Karpas-422 (cell line): Measurements from ENCODE around the gene TOPAZ1. TPM values are rescaled to one million over a fixed set of nuclear protein-coding genes. Genes with fewer than 3 reads are reported as not detected.

Experiments
- DNase-seq: peaks from one replicate; pipeline ENCODE4 v3.0.0-alpha.2; 2015
- H2AFZ ChIP-seq: fragments of 200-600 bp; sonication (generic); 2 replicates; pipeline ENCODE4 v1.6.1; 2014; ENCODE audit warnings: antibody characterized with exemption, low read length, mixed read lengths
- H3K27ac ChIP-seq: fragments of 200-600 bp; sonication (generic); 2 replicates; pipeline ENCODE4 v1.5.1; 2014; ENCODE audit warnings: mild to moderate bottlenecking, low read length, moderate library complexity
- H3K27me3 ChIP-seq: fragments of 200-600 bp; sonication (generic); 2 replicates; pipeline ENCODE4 v1.6.1; 2014; ENCODE audit warnings: low read length, mixed read lengths
- H3K36me3 ChIP-seq: fragments of 200-600 bp; sonication (generic); 2 replicates; pipeline ENCODE4 v1.6.1; 2014; ENCODE audit warnings: low read length, mixed read lengths; ENCODE audit not compliant: insufficient read depth
- H3K4me1 ChIP-seq: fragments of 200-600 bp; sonication (generic); 2 replicates; pipeline ENCODE4 v1.6.1; 2014; ENCODE audit warnings: mild to moderate bottlenecking, low read length, mixed read lengths
- H3K4me2 ChIP-seq: fragments of 200-600 bp; sonication (generic); 2 replicates; pipeline ENCODE4 v1.6.1; 2014; ENCODE audit warnings: low read length, low read depth, mild to moderate bottlenecking; ENCODE audit not compliant: poor library complexity, severe bottlenecking
- H3K4me3 ChIP-seq: fragments of 200-600 bp; sonication (generic); 2 replicates; pipeline ENCODE4 v1.5.1; 2014; ENCODE audit warnings: mild to moderate bottlenecking, antibody characterized with exemption, low read length, mixed read lengths
- H3K79me2 ChIP-seq: fragments of 200-600 bp; sonication (generic); 2 replicates; pipeline ENCODE4 v1.6.1; 2014; ENCODE audit warnings: mild to moderate bottlenecking, low read length, mixed read lengths
- H3K9ac ChIP-seq: fragments of 200-600 bp; sonication (generic); 2 replicates; pipeline ENCODE4 v1.6.0; 2014; ENCODE audit warnings: low read length
- H3K9me2 ChIP-seq: fragments of 200-600 bp; sonication (generic), shearing (Covaris generic); replicated peaks from 2 replicates; pipeline ENCODE4 v1.6.0; 2014; ENCODE audit warnings: mild to moderate bottlenecking, low read length, moderate library complexity; ENCODE audit not compliant: insufficient read depth
- H3K9me3 ChIP-seq: fragments of 300-700, 200-600 bp; sonication (generic); 2 replicates; pipeline ENCODE4 v1.6.1; 2014; ENCODE audit warnings: low read length, mixed read lengths
- H4K20me1 ChIP-seq: fragments of 200-600 bp; sonication (generic); 2 replicates; pipeline ENCODE4 v1.6.1; 2014; ENCODE audit warnings: mild to moderate bottlenecking, antibody characterized with exemption, low read length, low read depth; ENCODE audit not compliant: insufficient read depth
- total RNA-seq: library from RNA; depleted of rRNA; stranded (reverse); fragments of >200 nt; shearing (Covaris generic); gene quantifications from 2 replicates; pipeline ENCODE4 v1.2.3, GENCODE V29; 2014; ENCODE audit warnings: low replicate concordance; rRNA removed

Gene TOPAZ1
- total RNA-seq, 1 experiment from 2014 or later, result not detected

- H3K4me2 ChIP-seq, result no peak overlapping the region
- H3K9me3 ChIP-seq, result no peaks in the 10 kb centered on the region; the same call in 1 of the 2 replicates
- no peaks in the 10 kb centered on the region for H3K9me2 ChIP-seq
- H3K4me1 ChIP-seq, result peaks cover 5% of the 10 kb centered on the region
- no peaks in the 10 kb centered on the region; the same call in 1 of the 2 replicates for H3K36me3 ChIP-seq
- H3K27ac ChIP-seq, result no peak overlapping the region
- no peak overlapping the region for H3K4me3 ChIP-seq
- H4K20me1 ChIP-seq, result no peaks in the 10 kb centered on the region
- no peak overlapping the region for H2AFZ ChIP-seq
- H3K79me2 ChIP-seq, result peaks cover 19% of the 10 kb centered on the region
- no peak overlapping the region for H3K9ac ChIP-seq
- no peaks in the 10 kb centered on the region for H3K27me3 ChIP-seq
- no peak for DNase-seq
Observed at GRCh38 chr3:44355362-44356033, 113.8 kb downstream of the TOPAZ1 start.

GRCh38 chr3:44359146-44359751, 117.6 kb downstream of the TOPAZ1 start:
- no peaks in the 10 kb centered on the region for H3K27me3 ChIP-seq

GRCh38 chr3:44363591-44363990, 121.9 kb downstream of the TOPAZ1 start:
- no peaks in the 10 kb centered on the region for H3K36me3 ChIP-seq
- no peak overlapping the region for H2AFZ ChIP-seq
- H3K4me2 ChIP-seq, result no peak overlapping the region
- no peaks in the 10 kb centered on the region for H3K79me2 ChIP-seq
- no peak for DNase-seq
- no peaks in the 10 kb centered on the region for H3K4me1 ChIP-seq
- no peaks in the 10 kb centered on the region for H3K9me2 ChIP-seq
- no peak overlapping the region for H3K4me3 ChIP-seq
- H4K20me1 ChIP-seq, result no peaks in the 10 kb centered on the region
- no peaks in the 10 kb centered on the region for H3K27me3 ChIP-seq
- H3K9ac ChIP-seq, result no peak overlapping the region
- no peak overlapping the region for H3K27ac ChIP-seq
- H3K9me3 ChIP-seq, result no peaks in the 10 kb centered on the region

More at GRCh38 chr3:44359146-44359751, 117.6 kb downstream of the TOPAZ1 start:
- H2AFZ ChIP-seq, result no peak overlapping the region
- H3K4me2 ChIP-seq, result no peak overlapping the region
- H3K9me2 ChIP-seq, result no peaks in the 10 kb centered on the region
- no peaks in the 10 kb centered on the region for H4K20me1 ChIP-seq
- no peaks in the 10 kb centered on the region for H3K36me3 ChIP-seq
- H3K9me3 ChIP-seq, result no peaks in the 10 kb centered on the region
- H3K4me1 ChIP-seq, result peaks cover 5% of the 10 kb centered on the region
- no peak overlapping the region for H3K4me3 ChIP-seq
- peak; percentile 33 for DNase-seq
- H3K9ac ChIP-seq, result no peak overlapping the region
- H3K27ac ChIP-seq, result no peak overlapping the region
- peaks cover 5% of the 10 kb centered on the region; the same call in 1 of the 2 replicates for H3K79me2 ChIP-seq

DNA sequence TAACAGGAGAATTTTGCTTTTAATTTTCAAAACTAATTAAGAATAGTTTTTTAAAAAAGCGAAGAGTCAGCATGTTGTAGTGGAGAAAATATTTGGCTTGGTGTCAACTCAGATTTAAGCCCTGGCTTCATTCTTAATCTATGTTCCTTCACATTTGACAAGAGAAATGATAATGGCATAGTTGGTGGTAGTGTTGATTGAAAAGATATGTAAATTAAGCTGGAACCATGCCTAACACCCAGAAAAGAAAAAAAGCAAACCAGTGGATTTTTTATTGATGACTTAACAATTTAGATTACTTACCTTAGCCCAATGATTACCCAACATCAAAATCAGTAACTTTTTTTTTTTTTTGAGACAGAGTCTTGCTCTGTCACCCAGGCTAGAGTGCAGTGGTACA, 124.3 kb downstream of the TOPAZ1 start:
- H3K4me3 ChIP-seq, result no peak overlapping the region
- H3K27ac ChIP-seq, result no peak overlapping the region
- no peaks in the 10 kb centered on the region for H3K9me2 ChIP-seq
- no peaks in the 10 kb centered on the region for H3K4me1 ChIP-seq
- no peaks in the 10 kb centered on the region for H3K27me3 ChIP-seq
- H4K20me1 ChIP-seq, result no peaks in the 10 kb centered on the region
- H3K36me3 ChIP-seq, result no peaks in the 10 kb centered on the region
- H3K4me2 ChIP-seq, result no peak overlapping the region
- H2AFZ ChIP-seq, result no peak overlapping the region
- no peaks in the 10 kb centered on the region for H3K9me3 ChIP-seq
- no peaks in the 10 kb centered on the region for H3K79me2 ChIP-seq
- no peak for DNase-seq
- H3K9ac ChIP-seq, result no peak overlapping the region

- H3K4me2 ChIP-seq, result no peak overlapping the region
- no peaks in the 10 kb centered on the region for H4K20me1 ChIP-seq
- H3K9me3 ChIP-seq, result no peaks in the 10 kb centered on the region
- H2AFZ ChIP-seq, result no peak overlapping the region
- no peaks in the 10 kb centered on the region for H3K27me3 ChIP-seq
- H3K9ac ChIP-seq, result no peak overlapping the region
- no peaks in the 10 kb centered on the region for H3K9me2 ChIP-seq
- no peaks in the 10 kb centered on the region for H3K79me2 ChIP-seq
- no peak overlapping the region for H3K4me3 ChIP-seq
- no peaks in the 10 kb centered on the region for H3K36me3 ChIP-seq
- no peaks in the 10 kb centered on the region for H3K4me1 ChIP-seq
- no peak overlapping the region for H3K27ac ChIP-seq
- DNase-seq, result no peak
Observed at GRCh38 chr3:44375450-44375849, 133.8 kb downstream of the TOPAZ1 start.

Other genes with a start within 250 kb of the TOPAZ1 start
- gene TCAIM, start 96.9 kb downstream of the TOPAZ1 start, total RNA-seq, result 8.5 and 42.5 TPM in 2 replicates
- 9.2 and 9.8 TPM in 2 replicates for gene ZNF445, start 235.8 kb downstream of the TOPAZ1 start, total RNA-seq